Gastrocnemius medialis (tissue), 4 donors: ENCODE results near the gene SH2D3A. TPM values are rescaled to one million over a fixed set of nuclear protein-coding genes. Genes with fewer than 3 reads are reported as not detected.

Experiments
- ATAC-seq, 2 donors: fragments of 150-250 bp; one replicate each; pipeline ENCODE4 v1.9.1; 2016
- DNase-seq, 2 donors: peaks; one replicate each; pipeline ENCODE4 v3.0.0-alpha.2; 2019
- H3K27ac ChIP-seq, 4 donors: fragments of 200-600 bp; sonication (generic); 1 replicate in 1 of 4; 2 replicates in 3 of 4; pipeline ENCODE4 v1.5.1; 2016 to 2018; ENCODE audit warnings: mild to moderate bottlenecking in 2 of 4, moderate library complexity in 1 of 4
- H3K27me3 ChIP-seq, 3 donors: fragments of 200-600 bp; sonication (generic) in 2 of 3; 1 replicate in 1 of 3; 2 replicates in 2 of 3; pipeline versions ENCODE4 v1.5.1 to v1.6.0; 2016 to 2019; ENCODE audit warnings: mild to moderate bottlenecking in 1 of 3, moderate library complexity in 1 of 3
- H3K36me3 ChIP-seq, 2 donors: fragments of 200-600 bp; sonication (generic) in 1 of 2; one replicate each; pipeline ENCODE4 v1.5.1; 2017 to 2018
- H3K4me1 ChIP-seq, 2 donors: fragments of 200-600 bp; sonication (generic) in 1 of 2; one replicate each; pipeline ENCODE4 v1.5.1; 2016 to 2017; ENCODE audit warnings: mild to moderate bottlenecking in 2 of 2
- H3K4me3 ChIP-seq, 4 donors: fragments of 200-600 bp; sonication (generic) in 3 of 4; 1 replicate in 1 of 4; 2 replicates in 3 of 4; pipeline ENCODE4 v1.5.1; 2016 to 2019; ENCODE audit warnings: mild to moderate bottlenecking in 2 of 4
- H3K9me3 ChIP-seq, 3 donors: fragments of 200-600 bp; sonication (generic) in 2 of 3; 1 replicate in 1 of 3; 2 replicates in 2 of 3; pipeline ENCODE4 v1.5.1; 2016 to 2019
- POLR2A ChIP-seq, 2 donors: fragments of 450-650 bp; IDR thresholded peaks; one replicate each; pipeline ENCODE4 v1.6.1; 2017; ENCODE audit warnings: antibody characterized with exemption in 2 of 2, mild to moderate bottlenecking in 2 of 2, moderate library complexity in 2 of 2
- in situ Hi-C, 4 donors: fragments of 200-750 bp; cut with MboI; loops; one replicate each; pipeline versions ENCODE4 v1.15.0 to v1.8.0; 2017; ENCODE audit warnings: low sequenced_read_pairs in 4 of 4
- intact Hi-C: fragments of 100-400 bp; cut with DNase I; formaldehyde crosslinking; loops from one replicate; pipeline ENCODE4 v1.15.1; 2023; ENCODE audit warnings: low total_unique reads
- total RNA-seq, 4 donors: library from RNA; depleted of rRNA; stranded (reverse); fragments of >200 nt; gene quantifications; one replicate each; pipeline versions ENCODE4 v1.1.0 to v1.2.3, GENCODE V29; 2016
- TF ChIP-seq, protein P1 (sequence below), 5 experiments: fragments of 450-650 bp in 3 of 5; fragments of 200-600 bp in 2 of 5; sonication (generic) in 2 of 5; IDR thresholded peaks in 4 of 5; conservative IDR thresholded peaks in 1 of 5; 1 replicate in 4 of 5; 2 replicates in 1 of 5; pipeline ENCODE4 v1.5.1; 2016 to 2019; ENCODE audit warnings: antibody characterized with exemption in 5 of 5, mild to moderate bottlenecking in 3 of 5, moderate library complexity in 3 of 5

The SH2D3A gene
- total RNA-seq, 4 donors from 2014 or later: not detected

DNA sequence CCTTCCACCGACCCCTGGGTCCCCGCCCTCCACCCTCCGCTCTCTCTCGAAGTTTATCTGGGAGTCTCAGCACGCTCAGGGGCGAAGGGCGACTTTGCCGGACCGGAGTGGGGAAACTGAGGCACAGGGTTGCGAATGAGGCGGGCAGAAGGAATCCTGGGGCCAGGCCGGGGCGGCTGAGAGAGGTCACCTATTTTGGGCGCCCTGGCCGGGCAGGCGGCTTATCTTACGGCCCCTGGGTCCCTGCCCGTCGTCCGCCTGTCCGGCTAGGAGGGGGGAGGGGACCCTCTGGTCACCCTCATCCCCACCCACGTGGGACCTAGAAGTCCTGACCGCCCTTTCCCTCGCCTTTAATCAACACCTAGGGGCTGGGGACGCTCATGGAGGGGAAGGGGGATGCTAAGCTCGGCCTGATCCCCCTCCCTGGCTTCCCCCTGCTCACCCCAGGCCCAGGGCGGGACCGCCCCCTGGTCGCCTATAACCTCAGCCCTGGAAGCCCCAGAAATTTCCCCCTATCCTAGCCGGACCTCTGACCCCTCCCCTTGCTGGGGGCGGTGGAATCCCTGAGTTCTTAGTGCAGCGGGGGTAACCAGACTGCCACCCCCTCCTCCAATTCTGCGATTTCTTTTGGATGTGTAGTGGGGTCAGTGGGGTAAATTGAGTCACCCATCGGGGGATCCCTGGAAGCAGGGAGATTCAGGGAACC lies 27.2 kb downstream of the SH2D3A start:
- TF ChIP-seq, protein P1, sequence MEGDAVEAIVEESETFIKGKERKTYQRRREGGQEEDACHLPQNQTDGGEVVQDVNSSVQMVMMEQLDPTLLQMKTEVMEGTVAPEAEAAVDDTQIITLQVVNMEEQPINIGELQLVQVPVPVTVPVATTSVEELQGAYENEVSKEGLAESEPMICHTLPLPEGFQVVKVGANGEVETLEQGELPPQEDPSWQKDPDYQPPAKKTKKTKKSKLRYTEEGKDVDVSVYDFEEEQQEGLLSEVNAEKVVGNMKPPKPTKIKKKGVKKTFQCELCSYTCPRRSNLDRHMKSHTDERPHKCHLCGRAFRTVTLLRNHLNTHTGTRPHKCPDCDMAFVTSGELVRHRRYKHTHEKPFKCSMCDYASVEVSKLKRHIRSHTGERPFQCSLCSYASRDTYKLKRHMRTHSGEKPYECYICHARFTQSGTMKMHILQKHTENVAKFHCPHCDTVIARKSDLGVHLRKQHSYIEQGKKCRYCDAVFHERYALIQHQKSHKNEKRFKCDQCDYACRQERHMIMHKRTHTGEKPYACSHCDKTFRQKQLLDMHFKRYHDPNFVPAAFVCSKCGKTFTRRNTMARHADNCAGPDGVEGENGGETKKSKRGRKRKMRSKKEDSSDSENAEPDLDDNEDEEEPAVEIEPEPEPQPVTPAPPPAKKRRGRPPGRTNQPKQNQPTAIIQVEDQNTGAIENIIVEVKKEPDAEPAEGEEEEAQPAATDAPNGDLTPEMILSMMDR (IDR thresholded peaks at IDR 0.05 in 4 of 5, conservative IDR thresholded peaks at IDR 0.05 in 1 of 5): no peak
- peak; percentile 3 to 38 for TF ChIP-seq POLR2A (IDR thresholded peaks at IDR 0.05)
- Histone ChIP-seq H3K27ac (peak overlapping the region; percentile 96 to 100 (median 98)), H3K4me3 (peak overlapping the region; percentile 79 to 98 (median 88)), H3K27me3 (no peaks in the 10 kb centered on the region), H3K9me3 (no peaks in the 10 kb centered on the region), H3K4me1 (peaks cover 60 to 71% of the 10 kb centered on the region in 2 donors), H3K36me3 (peaks cover 0 to 21% of the 10 kb centered on the region in 2 donors)
- peak; percentile 80 to 92 for DNase-seq
- in situ Hi-C loops (loop anchor here in 2 of 4 donors (10.0 to 25.0 kb wide), 3 partner anchors 125 to 353 kb away; partner anchors contain the start of genes GTF2F1 (in 1 of the 2), PSPN (in 1 of the 2) and TUBB4A (in 1 of the 2)), intact Hi-C loops (loop anchor here (1.0 to 10.0 kb wide), 6 partner anchors 123 to 885 kb away; partner anchors contain the start of genes NDUFA11, PET100, SLC25A23 and TNFSF9)
- peak; percentile 23 to 26 for ATAC-seq

DNA sequence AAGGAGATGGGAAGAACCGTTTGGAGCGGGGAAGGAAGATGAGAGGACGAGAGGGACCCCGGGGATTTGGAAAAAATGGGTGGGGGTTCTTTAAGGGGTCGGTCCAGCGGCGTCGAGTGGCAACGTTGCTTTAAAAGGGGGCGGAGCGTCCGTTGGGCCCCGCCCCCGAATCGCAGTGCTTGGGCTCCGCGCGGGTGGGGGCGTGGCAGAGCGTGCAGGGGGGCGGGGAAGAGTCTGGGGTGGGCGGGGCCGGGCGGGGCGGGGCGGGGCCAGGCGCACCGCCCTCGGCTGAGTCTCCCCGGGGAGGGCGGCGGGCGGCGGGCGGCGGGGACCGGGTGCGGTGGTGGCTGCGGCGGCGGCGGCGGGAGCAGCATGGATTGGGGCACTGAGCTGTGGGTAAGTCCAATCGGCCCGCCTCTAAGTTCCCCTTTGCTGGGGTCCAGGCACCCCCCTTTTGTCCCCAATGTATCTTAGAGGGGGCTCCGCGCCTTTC lies 27.8 kb downstream of the SH2D3A start, which contains the start of gene TRIP10:
Gene TRIP10, plus strand, starts transcription at position 291 of the 493 bp plus-strand sequence. Its CDS starts 82 bp downstream, at position 373.
- peak within 1 kb of the TSS; percentile 79 to 98 (median 88) for H3K4me3 ChIP-seq
- peak; percentile 74 to 86 for DNase-seq
- TF ChIP-seq POLR2A (IDR thresholded peaks at IDR 0.05): peak; percentile 88 to 93
- TF ChIP-seq, protein P1 (IDR thresholded peaks at IDR 0.05 in 4 of 5, conservative IDR thresholded peaks at IDR 0.05 in 1 of 5): no peak
- peak; percentile 11 to 17 for ATAC-seq
- intact Hi-C loops (loop anchor here (1.0 to 10.0 kb wide), 6 partner anchors 123 to 885 kb away; partner anchors contain the start of genes NDUFA11, PET100, SLC25A23 and TNFSF9), in situ Hi-C loops (loop anchor here in 2 of 4 donors (10.0 to 25.0 kb wide), 3 partner anchors 125 to 352 kb away; partner anchors contain the start of genes GTF2F1 (in 1 of the 2), PSPN (in 1 of the 2) and TUBB4A (in 1 of the 2))
- peaks cover 54 to 65% of the 10 kb centered on the region in 2 donors for H3K4me1 ChIP-seq
- H3K27ac ChIP-seq: peak within 1 kb of the TSS; percentile 96 to 100 (median 98)
- H3K9me3 ChIP-seq: no peaks in the 10 kb centered on the region
- H3K27me3 ChIP-seq: no peaks in the 10 kb centered on the region
- peaks cover 0 to 17% of the 10 kb centered on the region in 2 donors for H3K36me3 ChIP-seq

DNA sequence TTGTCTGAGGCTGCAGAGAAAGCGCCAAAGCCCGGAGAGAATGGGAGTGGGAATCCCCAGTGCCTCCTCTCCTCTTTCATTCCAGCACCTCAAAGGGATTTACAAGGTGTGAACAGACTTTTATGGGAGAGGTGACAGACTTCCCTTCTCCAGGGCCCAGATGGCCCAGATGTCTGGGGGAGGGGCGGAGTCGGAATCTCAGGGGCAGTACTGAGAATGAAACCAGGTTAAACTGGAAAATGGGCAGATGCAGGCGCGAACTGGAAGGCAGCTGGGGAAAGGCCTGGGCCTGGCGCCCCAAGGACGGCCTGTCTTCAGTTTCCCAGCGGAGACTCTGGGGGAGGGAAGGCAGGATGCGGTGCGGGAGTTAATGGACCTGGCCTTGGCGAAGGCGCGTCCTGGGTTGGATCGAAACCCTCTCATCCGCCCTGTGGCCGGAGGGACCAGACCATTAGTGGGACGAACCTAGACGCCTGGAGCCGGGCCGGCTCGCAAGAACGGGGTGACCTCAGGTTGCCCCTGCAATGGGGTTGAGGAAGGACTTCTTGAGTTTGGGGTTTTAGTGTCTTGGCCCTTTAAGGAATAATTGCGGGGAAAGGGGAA lies 28.3 kb downstream of the SH2D3A start:
- ATAC-seq: peak in 1 of 2 donors; percentile 1

More for the DNA sequence above, 28.3 kb downstream of the SH2D3A start:
- DNase-seq: peak in 1 of 2 donors; percentile 59
- intact Hi-C loops: loop anchor here (1.0 to 10.0 kb wide), 7 partner anchors 14 to 886 kb away; partner anchors contain the start of genes NDUFA11, PET100, SLC25A23 and TNFSF9
- H3K4me3 ChIP-seq: peak overlapping the region; percentile 41 to 98 (median 60)
- in situ Hi-C loops: loop anchor here in 2 of 4 donors (10.0 to 25.0 kb wide), 3 partner anchors 126 to 352 kb away; partner anchors contain the start of genes GTF2F1 (in 1 of the 2), PSPN (in 1 of the 2) and TUBB4A (in 1 of the 2)
- H3K27ac ChIP-seq: peak overlapping the region; percentile 96 to 100 (median 98)
- peaks cover 48 to 60% of the 10 kb centered on the region in 2 donors for H3K4me1 ChIP-seq
- H3K36me3 ChIP-seq: peaks cover 0 to 11% of the 10 kb centered on the region in 2 donors
- no peak for TF ChIP-seq POLR2A (IDR thresholded peaks at IDR 0.05)
- TF ChIP-seq, protein P1 (IDR thresholded peaks at IDR 0.05 in 4 of 5, conservative IDR thresholded peaks at IDR 0.05 in 1 of 5): peak in 2 of 5 experiments; percentile 5
- no peaks in the 10 kb centered on the region for H3K27me3 ChIP-seq
- H3K9me3 ChIP-seq: no peaks in the 10 kb centered on the region
